Measurements from ENCODE around the gene POM121L2. TPM values are rescaled to one million over a fixed set of nuclear protein-coding genes. Genes with fewer than 3 reads are reported as not detected.
A peak's percentile ranks its signal among the peaks of the same experiment; 100 is the strongest.

The POM121L2 gene
- total and polyA plus RNA-seq, 2 of the 13 experiments (the other 11 are each of a cell fraction or from before 2014, with no cell fraction given) = not detected

DNA sequence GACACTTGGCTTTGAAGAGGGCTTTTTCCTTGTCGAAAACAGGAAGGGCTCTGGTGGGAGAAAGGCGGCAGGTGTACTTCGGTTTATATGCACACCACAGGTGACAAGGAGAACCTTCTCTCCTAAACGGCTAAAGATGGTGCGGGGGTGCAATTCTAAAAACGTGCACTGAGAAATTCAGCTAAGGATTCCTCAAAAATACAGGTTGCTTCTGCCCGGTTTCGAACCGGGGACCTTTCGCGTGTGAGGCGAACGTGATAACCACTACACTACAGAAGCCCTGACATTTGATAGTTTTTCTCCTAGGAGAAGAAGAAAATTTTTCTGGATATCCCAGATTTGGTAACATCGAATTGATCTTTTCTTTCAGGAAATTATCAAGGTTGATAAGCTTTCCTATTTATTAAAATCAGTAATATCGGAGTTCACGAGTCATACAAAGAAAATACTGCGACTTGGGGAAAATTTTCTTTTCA is 32.0 kb downstream of the POM121L2 start (continued):
- TF ChIP-seq CSRNP1 (CRISPR knock-in tag; IDR thresholded peaks at IDR 0.05) (no peak), FOXC1 (CRISPR knock-in tag; IDR thresholded peaks at IDR 0.05; ENCODE audit: borderline replicate concordance) (peak; percentile 42; the same call in 1 of the 2 replicates), POLR2G (IDR thresholded peaks at IDR 0.05; ENCODE audit: low read depth, low read length) (no peak), ZBTB14 (CRISPR knock-in tag; IDR thresholded peaks at IDR 0.05) (no peak), ZNF501 (CRISPR knock-in tag; IDR thresholded peaks at IDR 0.05) (peak; percentile 52; the same call in 1 of the 2 replicates), ZKSCAN5 (CRISPR knock-in tag; IDR thresholded peaks at IDR 0.05) (no peak), SNAI1 (CRISPR knock-in tag; IDR thresholded peaks at IDR 0.05; ENCODE audit: borderline replicate concordance) (0 out of 2 replicates have a peak, but pooled peaks have one; percentile 21), MXD1 (CRISPR knock-in tag; IDR thresholded peaks at IDR 0.05) (no peak), CEBPG (CRISPR knock-in tag; IDR thresholded peaks at IDR 0.05) (peak; percentile 45; the same call in 1 of the 2 replicates), ARNT2 (CRISPR knock-in tag; IDR thresholded peaks at IDR 0.05; ENCODE audit: low read depth) (0 out of 2 replicates have a peak, but pooled peaks have one; percentile 35), ZNF605 (CRISPR knock-in tag; IDR thresholded peaks at IDR 0.05) (0 out of 2 replicates have a peak, but pooled peaks have one; percentile 23), ZNF652 (CRISPR knock-in tag; IDR thresholded peaks at IDR 0.05; ENCODE audit: borderline replicate concordance, low read depth) (no peak), ARID5B (CRISPR knock-in tag; IDR thresholded peaks at IDR 0.05) (peak; percentile 78), PRPF4 (IDR thresholded peaks at IDR 0.05; ENCODE audit: low read depth, low read length, poor library complexity, severe bottlenecking) (peak; percentile 91), NKX3-1 (CRISPR knock-in tag; IDR thresholded peaks at IDR 0.05) (0 out of 2 replicates have a peak, but pooled peaks have one; percentile 64), SIX1 (CRISPR knock-in tag; IDR thresholded peaks at IDR 0.05; ENCODE audit: borderline replicate concordance) (peak; percentile 93; the same call in 1 of the 2 replicates), DMAP1 (CRISPR knock-in tag; IDR thresholded peaks at IDR 0.05) (peak; percentile 21; the same call in 1 of the 2 replicates), ZNF24 (IDR thresholded peaks at IDR 0.05) (peak; percentile 97), PHF8 (CRISPR knock-in tag; IDR thresholded peaks at IDR 0.05) (peak; percentile 33), ZNF879 (CRISPR knock-in tag; IDR thresholded peaks at IDR 0.05) (no peak), ZNF724P (CRISPR knock-in tag; IDR thresholded peaks at IDR 0.05; ENCODE audit: borderline replicate concordance) (0 out of 2 replicates have a peak, but pooled peaks have one; percentile 55), ZNF256 (CRISPR knock-in tag; conservative IDR thresholded peaks at IDR 0.05) (0 out of 2 replicates have a peak, but pooled peaks have one; percentile 32), ZSCAN12 (CRISPR knock-in tag; IDR thresholded peaks at IDR 0.05) (peak; percentile 20; the same call in 1 of the 2 replicates)
- TF ChIP-seq, protein P1, sequence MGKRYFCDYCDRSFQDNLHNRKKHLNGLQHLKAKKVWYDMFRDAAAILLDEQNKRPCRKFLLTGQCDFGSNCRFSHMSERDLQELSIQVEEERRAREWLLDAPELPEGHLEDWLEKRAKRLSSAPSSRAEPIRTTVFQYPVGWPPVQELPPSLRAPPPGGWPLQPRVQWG (CRISPR knock-in tag; IDR thresholded peaks at IDR 0.05; ENCODE audit: borderline replicate concordance, low read depth) = no peak

All from HepG2 (cell line).